Calu3 (cell line): Measurements from ENCODE around the gene SMC5. TPM values are rescaled to one million over a fixed set of nuclear protein-coding genes. Genes with fewer than 3 reads are reported as not detected.

ENCODE experiments used
- BruUV-seq: library from RNA; stranded (reverse); fragments of 400-500 nt; replicated peaks from 2 replicates; lab custom pipeline; 2021; lab: Mats Ljungman, UMichigan
- CTCF ChIA-PET: fragments of 300-600 bp; sonication (Branson Sonifier 250); formaldehyde crosslinking; loops from one replicate; lab custom pipeline; 2022; ENCODE audit warnings: antibody characterized with exemption; lab: Charles Lee
- DNase-seq: peaks from one replicate; pipeline ENCODE4 v3.0.0; 2022
- H3K27ac Mint-ChIP-seq: one replicate; pipeline ENCODE4 v1.8.0; 2022; ENCODE audit warnings: mixed read lengths; ENCODE audit not compliant: unreplicated experiment
- H3K27me3 Mint-ChIP-seq: one replicate; pipeline ENCODE4 v1.8.0; 2022; ENCODE audit warnings: mixed read lengths; ENCODE audit not compliant: unreplicated experiment
- H3K36me3 Mint-ChIP-seq: one replicate; pipeline ENCODE4 v1.8.0; 2022; ENCODE audit warnings: mild to moderate bottlenecking, moderate library complexity, mixed read lengths; ENCODE audit not compliant: insufficient read depth, unreplicated experiment
- H3K4me1 Mint-ChIP-seq: one replicate; pipeline ENCODE4 v1.8.0; 2022; ENCODE audit warnings: mild to moderate bottlenecking, low read depth, mixed read lengths; ENCODE audit not compliant: unreplicated experiment
- H3K4me3 Mint-ChIP-seq: one replicate; pipeline ENCODE4 v1.8.0; 2022; ENCODE audit warnings: mild to moderate bottlenecking, low read depth, moderate library complexity, mixed read lengths; ENCODE audit not compliant: unreplicated experiment
- H3K9me3 Mint-ChIP-seq: one replicate; pipeline ENCODE4 v1.8.0; 2022; ENCODE audit warnings: low read depth, mixed read lengths; ENCODE audit not compliant: unreplicated experiment
- intact Hi-C: fragments of 100-400 bp; cut with micrococcal nuclease; formaldehyde crosslinking; loops from one replicate; pipeline ENCODE4 v1.10.0; 2022; ENCODE audit not compliant: unreplicated experiment
- total RNA-seq: library from RNA; stranded (reverse); gene quantifications from 2 replicates; pipeline ENCODE4 v1.2.3, GENCODE V29; 2022
- TF ChIP-seq, protein P1 (sequence below): fragments of 200-600 bp; IDR thresholded peaks from one replicate; pipeline ENCODE4 v1.8.0; 2022; ENCODE audit warnings: antibody characterized with exemption; ENCODE audit not compliant: unreplicated experiment

The SMC5 gene
- total RNA-seq, 1 experiment from 2014 or later: 28.6 TPM

DNA sequence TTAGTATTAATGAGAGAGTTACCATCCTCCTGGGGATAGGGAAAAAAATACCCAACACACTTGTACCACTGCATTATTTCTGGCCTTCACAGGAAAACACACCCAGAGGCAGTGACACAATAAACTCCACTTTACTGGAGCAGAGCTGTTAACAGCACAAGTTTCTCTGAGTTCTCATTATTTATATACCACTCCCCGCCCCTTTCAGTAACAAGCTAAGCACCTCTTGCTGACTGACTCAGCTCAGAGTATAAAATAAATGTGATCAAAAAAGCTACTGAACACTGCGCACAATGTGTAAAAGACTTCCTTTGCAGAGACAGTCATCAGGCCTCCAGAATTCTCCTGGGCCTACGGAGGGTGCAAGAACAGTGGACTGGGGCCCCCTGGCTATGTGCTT, 134.1 kb downstream of the SMC5 start:
- Mint-ChIP-seq H3K27me3 (no peaks in the 10 kb centered on the region), H3K4me3 (no peak overlapping the region), H3K27ac (no peak overlapping the region), H3K36me3 (no peaks in the 10 kb centered on the region), H3K9me3 (no peaks in the 10 kb centered on the region), H3K4me1 (no peaks in the 10 kb centered on the region)
- BruUV-seq: no TSS peak
- intact Hi-C loops: no loop called here
- TF ChIP-seq, protein P1, sequence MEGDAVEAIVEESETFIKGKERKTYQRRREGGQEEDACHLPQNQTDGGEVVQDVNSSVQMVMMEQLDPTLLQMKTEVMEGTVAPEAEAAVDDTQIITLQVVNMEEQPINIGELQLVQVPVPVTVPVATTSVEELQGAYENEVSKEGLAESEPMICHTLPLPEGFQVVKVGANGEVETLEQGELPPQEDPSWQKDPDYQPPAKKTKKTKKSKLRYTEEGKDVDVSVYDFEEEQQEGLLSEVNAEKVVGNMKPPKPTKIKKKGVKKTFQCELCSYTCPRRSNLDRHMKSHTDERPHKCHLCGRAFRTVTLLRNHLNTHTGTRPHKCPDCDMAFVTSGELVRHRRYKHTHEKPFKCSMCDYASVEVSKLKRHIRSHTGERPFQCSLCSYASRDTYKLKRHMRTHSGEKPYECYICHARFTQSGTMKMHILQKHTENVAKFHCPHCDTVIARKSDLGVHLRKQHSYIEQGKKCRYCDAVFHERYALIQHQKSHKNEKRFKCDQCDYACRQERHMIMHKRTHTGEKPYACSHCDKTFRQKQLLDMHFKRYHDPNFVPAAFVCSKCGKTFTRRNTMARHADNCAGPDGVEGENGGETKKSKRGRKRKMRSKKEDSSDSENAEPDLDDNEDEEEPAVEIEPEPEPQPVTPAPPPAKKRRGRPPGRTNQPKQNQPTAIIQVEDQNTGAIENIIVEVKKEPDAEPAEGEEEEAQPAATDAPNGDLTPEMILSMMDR: no peak
- DNase-seq: no peak
- CTCF ChIA-PET: no interaction called here

DNA sequence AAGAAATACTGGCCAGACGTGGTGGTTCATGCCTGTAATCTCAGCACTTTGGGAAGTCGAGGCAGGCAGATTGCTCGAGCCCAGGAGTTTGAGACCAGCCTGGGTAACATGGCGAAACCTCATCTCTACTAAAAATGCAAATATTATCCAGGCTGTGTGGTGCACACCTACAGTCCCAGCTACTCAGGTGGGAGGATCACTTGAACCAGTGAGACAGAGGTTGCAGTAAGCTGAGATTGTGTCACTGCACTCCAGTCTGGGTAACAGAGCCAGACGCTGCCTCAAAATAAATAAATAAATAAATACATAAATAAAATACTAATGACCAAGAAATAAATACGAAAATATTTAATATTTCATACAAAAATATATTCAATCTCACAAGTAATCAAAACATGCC, 136.9 kb downstream of the SMC5 start:
- Mint-ChIP-seq H3K4me3 (no peak overlapping the region), H3K4me1 (no peaks in the 10 kb centered on the region), H3K36me3 (no peaks in the 10 kb centered on the region), H3K27me3 (no peaks in the 10 kb centered on the region), H3K27ac (no peak overlapping the region), H3K9me3 (no peaks in the 10 kb centered on the region)
- DNase-seq: no peak
- intact Hi-C loops: no loop called here
- TF ChIP-seq, protein P1: no peak
- CTCF ChIA-PET: no interaction called here
- no TSS peak for BruUV-seq

DNA sequence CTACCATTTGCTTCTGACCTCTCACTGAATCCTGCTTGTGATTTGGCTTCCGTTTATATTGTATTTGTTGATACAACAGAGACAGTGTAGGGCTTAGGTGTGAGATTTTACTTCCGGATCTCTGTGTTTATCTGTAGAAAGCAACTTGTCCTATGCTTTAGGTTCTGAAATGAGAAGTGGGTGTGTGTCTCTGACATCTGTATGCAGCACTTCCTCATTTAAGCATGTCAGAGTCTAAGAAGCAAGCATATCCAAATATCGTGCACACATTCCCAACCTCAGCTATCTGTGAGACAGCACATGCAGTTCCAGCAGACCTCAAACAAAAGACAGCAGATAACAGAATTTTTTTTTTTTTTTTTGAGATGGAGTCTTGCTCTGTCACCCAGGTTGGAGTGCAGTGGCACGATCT, 139.4 kb downstream of the SMC5 start:
- Mint-ChIP-seq H3K9me3 (no peaks in the 10 kb centered on the region), H3K27me3 (no peaks in the 10 kb centered on the region), H3K36me3 (no peaks in the 10 kb centered on the region), H3K4me1 (no peaks in the 10 kb centered on the region), H3K4me3 (no peak overlapping the region), H3K27ac (no peak overlapping the region)
- CTCF ChIA-PET: no interaction called here
- no peak for DNase-seq
- TF ChIP-seq, protein P1: no peak
- no TSS peak for BruUV-seq
- intact Hi-C loops: no loop called here

DNA sequence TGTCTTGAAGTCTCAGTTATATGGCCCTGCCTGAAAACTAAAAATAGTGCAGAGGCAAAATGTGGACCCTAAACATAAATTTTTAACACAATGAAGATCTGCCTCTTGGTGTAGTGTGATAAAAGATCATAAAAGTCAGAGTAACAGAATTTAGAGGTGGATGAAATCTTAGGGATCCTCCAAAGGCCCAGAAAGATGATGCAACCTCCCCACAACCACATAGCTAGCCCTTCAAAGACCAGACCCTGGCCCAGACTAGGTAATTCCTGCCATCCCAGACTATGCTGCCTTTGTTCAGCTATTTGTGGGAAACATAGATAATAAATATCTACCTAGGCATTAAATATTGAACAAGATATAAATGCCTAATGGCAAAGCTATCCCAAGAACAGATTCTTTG, 140.4 kb downstream of the SMC5 start:
- H3K36me3 Mint-ChIP-seq: no peaks in the 10 kb centered on the region
- no peak overlapping the region for H3K27ac Mint-ChIP-seq
- no peak overlapping the region for H3K4me3 Mint-ChIP-seq
- no TSS peak for BruUV-seq
- no peak for DNase-seq
- CTCF ChIA-PET: no interaction called here
- TF ChIP-seq, protein P1: no peak
- H3K4me1 Mint-ChIP-seq: no peaks in the 10 kb centered on the region
- no peaks in the 10 kb centered on the region for H3K27me3 Mint-ChIP-seq
- intact Hi-C loops: no loop called here
- H3K9me3 Mint-ChIP-seq: no peaks in the 10 kb centered on the region
